ENCODE data around the gene ALAS2. TPM values are rescaled to one million over a fixed set of nuclear protein-coding genes. Genes with fewer than 3 reads are reported as not detected.
"Not testable (repeated sequence)": the region's sequence is repeated elsewhere in the genome, so short reads cannot be mapped to it uniquely, and the experiment has no call there.

The ALAS2 gene
- not detected in 2 replicates for total RNA-seq

DNA sequence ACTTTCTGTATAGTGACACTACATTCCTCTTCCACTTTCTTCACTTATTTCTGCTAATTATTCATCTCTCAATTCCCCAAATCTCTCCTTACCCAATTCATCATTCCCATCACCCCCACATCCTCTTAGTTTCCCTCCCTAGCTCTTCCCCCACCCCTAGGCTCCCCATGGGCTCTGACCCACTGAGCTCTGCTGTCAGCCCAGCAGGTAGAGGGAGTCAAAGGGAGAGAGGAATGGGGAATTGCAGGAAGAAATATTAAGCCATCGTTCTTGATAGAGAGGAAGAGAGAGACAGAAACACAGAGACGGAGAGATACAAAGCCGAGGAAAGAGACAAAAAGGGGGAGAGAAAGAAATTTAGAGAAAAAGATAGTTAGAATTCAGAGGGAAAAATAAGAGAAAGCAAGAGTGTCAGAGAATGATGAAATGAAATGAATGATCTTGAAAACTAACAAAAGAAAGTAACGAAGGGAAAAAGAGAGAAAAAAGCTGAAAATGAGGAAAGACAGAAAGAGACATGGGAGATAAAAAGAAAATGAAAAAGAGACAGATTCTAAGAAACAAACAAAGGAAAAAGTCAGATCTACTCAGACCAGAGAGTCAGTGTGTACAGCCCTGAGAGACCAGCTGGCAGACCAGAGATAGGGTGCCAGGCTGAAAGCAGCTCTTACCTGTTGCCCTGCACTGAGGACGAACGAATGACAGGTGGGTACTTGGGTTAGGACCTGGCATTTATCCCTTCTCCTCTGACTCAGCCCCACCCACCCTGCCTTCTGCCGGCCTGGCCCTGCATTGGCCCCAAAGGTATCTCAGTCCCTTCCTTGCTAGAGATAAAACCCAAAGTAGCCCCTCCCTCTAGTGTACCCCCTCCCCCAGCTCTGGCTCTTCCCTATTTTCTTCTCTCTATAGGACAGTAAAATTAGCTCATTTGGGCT, at the start of gene ALAS2:
Gene ALAS2 (minus strand): TSS at position 707 of the 935 bp plus-strand sequence. CDS start 4,977 bp downstream, outside the sequence.
- no peaks in the 10 kb centered on the region for H3K4me1 Mint-ChIP-seq
- no peak within 1 kb of the TSS for H3K4me3 Mint-ChIP-seq
- H3K27ac Mint-ChIP-seq = no peak within 1 kb of the TSS
- no peaks in the 10 kb centered on the region for H3K9me3 Mint-ChIP-seq
- H3K27me3 Mint-ChIP-seq = no peaks in the 10 kb centered on the region
- DNase-seq = no peak
- intact Hi-C loops (cut with micrococcal nuclease) = no loop called here
- H3K36me3 Mint-ChIP-seq (ENCODE audit: low read depth) = no peaks in the 10 kb centered on the region

GRCh38 chrX:55074851-55075467, 44.2 kb upstream of the ALAS2 start, which contains the start of gene PAGE2B:
Gene PAGE2B (plus strand): TSS chrX:55075030. CDS start chrX:55076042, 1,012 bp downstream.
- H3K36me3 Mint-ChIP-seq (ENCODE audit: low read depth) = no peaks in the 10 kb centered on the region
- H3K4me1 Mint-ChIP-seq = no peaks in the 10 kb centered on the region
- H3K27ac Mint-ChIP-seq = no peak within 1 kb of the TSS
- no peak within 1 kb of the TSS for H3K4me3 Mint-ChIP-seq
- intact Hi-C loops (cut with micrococcal nuclease) = no loop called here
- no peak for DNase-seq
- no peaks in the 10 kb centered on the region for H3K27me3 Mint-ChIP-seq
- H3K9me3 Mint-ChIP-seq = no peaks in the 10 kb centered on the region

DNA sequence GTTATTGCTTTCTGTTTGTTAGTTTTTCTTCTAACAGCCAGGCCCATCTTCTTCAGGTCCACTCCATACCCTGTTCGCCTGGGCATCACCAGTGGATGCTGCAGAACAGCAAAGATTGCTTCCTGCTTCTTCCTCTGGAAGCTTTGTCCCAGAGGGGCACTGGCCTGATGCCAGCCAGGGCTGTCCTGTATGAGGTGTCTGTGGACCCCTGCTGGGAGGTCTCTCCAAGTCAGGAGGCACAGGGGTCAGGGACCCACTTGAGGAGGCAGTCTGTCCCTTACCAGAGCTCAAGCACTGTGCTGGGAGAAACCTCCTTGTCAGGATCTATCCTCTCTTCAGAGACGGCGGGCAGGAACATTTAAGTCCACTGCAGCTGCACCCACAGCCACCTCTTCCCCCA, 41.5 kb upstream of the ALAS2 start:
- peaks cover 4% of the 10 kb centered on the region for H3K9me3 Mint-ChIP-seq
- no peaks in the 10 kb centered on the region for H3K36me3 Mint-ChIP-seq (ENCODE audit: low read depth)
- DNase-seq = no peak
- H3K4me1 Mint-ChIP-seq = no peaks in the 10 kb centered on the region
- no peak overlapping the region for H3K27ac Mint-ChIP-seq
- no peak overlapping the region for H3K4me3 Mint-ChIP-seq
- intact Hi-C loops (cut with micrococcal nuclease) = no loop called here
- no peaks in the 10 kb centered on the region for H3K27me3 Mint-ChIP-seq

GRCh38 chrX:55067180-55067579, 36.4 kb upstream of the ALAS2 start:
- H3K27ac Mint-ChIP-seq; DNase-seq; H3K27me3 Mint-ChIP-seq; H3K4me3 Mint-ChIP-seq; H3K36me3 Mint-ChIP-seq (ENCODE audit: low read depth); intact Hi-C loops (cut with micrococcal nuclease); H3K9me3 Mint-ChIP-seq; H3K4me1 Mint-ChIP-seq: not testable (repeated sequence)

- no peaks in the 10 kb centered on the region for H3K27me3 Mint-ChIP-seq
- H3K4me3 Mint-ChIP-seq = peak overlapping the region; percentile 74
Measured at GRCh38 chrX:55057675-55058249, 27.0 kb upstream of the ALAS2 start.

DNA sequence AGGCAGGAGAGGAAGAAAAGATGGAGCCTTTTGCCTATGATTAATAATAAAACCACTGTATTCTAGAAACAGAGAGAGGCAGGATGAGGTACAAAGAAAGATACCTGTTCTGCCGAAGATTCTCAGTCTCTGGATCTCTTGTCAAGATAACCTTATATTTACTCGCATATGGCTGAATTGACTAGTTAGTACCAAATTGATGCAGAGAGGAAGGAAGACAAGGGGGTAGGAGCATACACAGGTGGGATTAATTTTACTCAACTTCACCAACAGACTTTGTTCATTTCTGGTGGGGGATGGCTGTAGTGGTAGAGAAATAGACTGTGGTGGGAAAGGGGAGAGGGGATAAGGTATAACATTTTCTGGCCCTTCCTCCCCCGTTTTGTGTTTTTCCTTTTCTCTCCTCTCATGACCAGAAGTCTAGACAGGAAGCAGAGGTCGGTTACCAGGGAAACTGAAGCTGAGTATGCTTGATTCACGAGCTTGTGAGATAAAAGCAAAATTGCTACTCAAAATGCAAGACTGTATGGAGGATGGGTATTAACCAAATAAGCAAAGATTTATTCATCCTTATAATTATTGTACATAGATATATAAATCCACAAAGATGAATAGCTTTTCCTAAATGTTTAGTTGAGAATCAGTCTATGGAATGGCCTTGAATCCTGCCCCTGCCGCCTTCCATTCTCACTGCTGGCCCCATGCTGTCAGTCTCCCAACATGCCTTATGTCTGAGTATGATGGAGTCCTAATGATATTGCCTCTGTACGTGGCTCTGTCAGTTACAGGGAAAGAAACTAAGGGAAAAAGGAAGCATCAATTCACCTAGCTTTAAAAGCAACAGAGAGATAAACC, 26.3 kb upstream of the ALAS2 start:
- peak overlapping the region; percentile 51 for H3K27ac Mint-ChIP-seq
- intact Hi-C loops (cut with micrococcal nuclease) = loop anchor here (2.0 to 5.0 kb wide), 2 partner anchors 416 to 1015 kb away; partner anchors contain the start of gene PHF8

More at GRCh38 chrX:55057675-55058249, 27.0 kb upstream of the ALAS2 start:
- Mint-ChIP-seq H3K27ac (no peak overlapping the region), H3K36me3 (ENCODE audit: low read depth) (no peaks in the 10 kb centered on the region), H3K4me1 (peaks cover 10% of the 10 kb centered on the region), H3K9me3 (no peaks in the 10 kb centered on the region)
- intact Hi-C loops (cut with micrococcal nuclease) = loop anchor here (2.0 to 5.0 kb wide), 2 partner anchors 417 to 1015 kb away; partner anchors contain the start of gene PHF8
- peak; percentile 72 for DNase-seq

DNA sequence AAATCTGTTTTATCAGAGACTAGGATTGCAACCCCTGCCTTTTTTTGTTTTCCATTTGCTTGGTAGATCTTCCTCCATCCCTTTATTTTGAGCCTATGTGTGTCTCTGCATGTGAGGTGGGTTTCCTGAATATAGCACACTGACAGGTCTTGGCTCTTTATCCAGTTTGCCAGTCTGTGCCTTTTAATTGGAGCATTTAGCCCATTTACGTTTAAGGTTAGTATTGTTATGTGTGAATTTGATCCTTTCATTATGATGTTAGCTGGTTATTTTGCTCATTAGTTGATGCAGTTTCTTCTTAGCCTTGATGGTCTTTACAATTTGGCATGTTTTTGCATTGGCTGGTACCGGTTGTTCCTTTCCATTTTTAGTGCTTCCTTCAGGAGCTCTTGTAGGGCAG, 19.8 kb upstream of the ALAS2 start:
- intact Hi-C loops (cut with micrococcal nuclease) = not testable (repeated sequence)

More for the DNA sequence above, 26.3 kb upstream of the ALAS2 start:
- peak; percentile 68 for DNase-seq
- Mint-ChIP-seq H3K4me3 (peak overlapping the region; percentile 74), H3K27me3 (no peaks in the 10 kb centered on the region), H3K4me1 (peaks cover 10% of the 10 kb centered on the region), H3K9me3 (no peaks in the 10 kb centered on the region), H3K36me3 (ENCODE audit: low read depth) (no peaks in the 10 kb centered on the region)

GRCh38 chrX:55041514-55041913, 10.7 kb upstream of the ALAS2 start:
- no peaks in the 10 kb centered on the region for H3K36me3 Mint-ChIP-seq (ENCODE audit: low read depth)
- no peak for DNase-seq
- H3K4me3 Mint-ChIP-seq = no peak overlapping the region
- intact Hi-C loops (cut with micrococcal nuclease) = no loop called here
- peaks cover 3% of the 10 kb centered on the region for H3K9me3 Mint-ChIP-seq
- H3K4me1 Mint-ChIP-seq = no peaks in the 10 kb centered on the region
- no peak overlapping the region for H3K27ac Mint-ChIP-seq
- no peaks in the 10 kb centered on the region for H3K27me3 Mint-ChIP-seq

More for the DNA sequence above, 19.8 kb upstream of the ALAS2 start:
- not testable (repeated sequence) for H3K27ac Mint-ChIP-seq; H3K4me3 Mint-ChIP-seq; H3K9me3 Mint-ChIP-seq; H3K4me1 Mint-ChIP-seq; H3K36me3 Mint-ChIP-seq (ENCODE audit: low read depth); H3K27me3 Mint-ChIP-seq; DNase-seq

GRCh38 chrX:55039471-55039870, 8.7 kb upstream of the ALAS2 start:
- no peaks in the 10 kb centered on the region for H3K36me3 Mint-ChIP-seq (ENCODE audit: low read depth)
- peaks cover 3% of the 10 kb centered on the region for H3K9me3 Mint-ChIP-seq
- H3K27ac Mint-ChIP-seq = no peak overlapping the region

GRCh38 chrX:55033429-55033828, 2.7 kb upstream of the ALAS2 start:
- H3K9me3 Mint-ChIP-seq = no peaks in the 10 kb centered on the region
- no peak overlapping the region for H3K27ac Mint-ChIP-seq
- H3K4me3 Mint-ChIP-seq = no peak overlapping the region
- no peaks in the 10 kb centered on the region for H3K36me3 Mint-ChIP-seq (ENCODE audit: low read depth)
- intact Hi-C loops (cut with micrococcal nuclease) = no loop called here
- DNase-seq = no peak
- H3K4me1 Mint-ChIP-seq = no peaks in the 10 kb centered on the region
- no peaks in the 10 kb centered on the region for H3K27me3 Mint-ChIP-seq

More at GRCh38 chrX:55039471-55039870, 8.7 kb upstream of the ALAS2 start:
- no peak overlapping the region for H3K4me3 Mint-ChIP-seq
- H3K4me1 Mint-ChIP-seq = no peaks in the 10 kb centered on the region
- no peak for DNase-seq
- intact Hi-C loops (cut with micrococcal nuclease) = no loop called here
- no peaks in the 10 kb centered on the region for H3K27me3 Mint-ChIP-seq

GRCh38 chrX:55029291-55029690, 1.5 kb downstream of the ALAS2 start:
- no peaks in the 10 kb centered on the region for H3K27me3 Mint-ChIP-seq
- H3K9me3 Mint-ChIP-seq = no peaks in the 10 kb centered on the region
- intact Hi-C loops (cut with micrococcal nuclease) = no loop called here
- H3K36me3 Mint-ChIP-seq (ENCODE audit: low read depth) = no peaks in the 10 kb centered on the region
- no peak overlapping the region for H3K27ac Mint-ChIP-seq
- no peaks in the 10 kb centered on the region for H3K4me1 Mint-ChIP-seq
- DNase-seq = no peak
- no peak overlapping the region for H3K4me3 Mint-ChIP-seq

DNA sequence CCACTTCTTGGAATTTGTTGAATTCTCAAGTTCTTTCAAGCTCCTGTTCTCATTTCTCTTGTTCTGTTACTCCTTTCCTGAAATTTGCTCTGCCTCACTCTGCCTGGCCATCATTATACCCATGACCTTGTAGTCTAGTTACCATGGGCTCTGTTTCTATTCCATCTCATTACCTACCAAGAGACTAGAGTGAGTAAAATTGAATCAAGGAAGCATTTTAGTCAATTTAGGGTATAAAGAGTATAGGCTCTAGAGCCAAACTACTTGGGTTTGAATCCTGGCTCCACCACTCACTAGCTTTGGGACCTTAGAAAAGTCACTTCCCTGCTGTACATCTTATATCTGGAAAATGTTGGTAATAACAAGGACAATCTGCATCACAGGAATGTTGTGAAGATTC, 2.2 kb downstream of the ALAS2 start:
- no peak overlapping the region for H3K27ac Mint-ChIP-seq
- DNase-seq = no peak

GRCh38 chrX:55028040-55028439, 2.7 kb downstream of the ALAS2 start:
- no peak for DNase-seq
- no peaks in the 10 kb centered on the region for H3K9me3 Mint-ChIP-seq
- H3K4me3 Mint-ChIP-seq = no peak overlapping the region
- no peaks in the 10 kb centered on the region for H3K4me1 Mint-ChIP-seq
- no peaks in the 10 kb centered on the region for H3K27me3 Mint-ChIP-seq
- H3K36me3 Mint-ChIP-seq (ENCODE audit: low read depth) = no peaks in the 10 kb centered on the region
- intact Hi-C loops (cut with micrococcal nuclease) = no loop called here
- no peak overlapping the region for H3K27ac Mint-ChIP-seq

More for the DNA sequence above, 2.2 kb downstream of the ALAS2 start:
- Mint-ChIP-seq H3K9me3 (no peaks in the 10 kb centered on the region), H3K4me3 (no peak overlapping the region), H3K4me1 (no peaks in the 10 kb centered on the region), H3K36me3 (ENCODE audit: low read depth) (no peaks in the 10 kb centered on the region), H3K27me3 (no peaks in the 10 kb centered on the region)
- intact Hi-C loops (cut with micrococcal nuclease) = no loop called here

All from activated CD4-positive, alpha-beta T cell treated with anti-CD3 and anti-CD28 coated beads, Interleukin-2, amount 10 ng/mL, durations not matched to agents 24 days and 14 days (primary cell).